ENCODE measurements around the gene PLEKHG7.

- no peak for TF ChIP-seq CTCF (conservative IDR thresholded peaks at IDR 0.05; ENCODE audit: low read depth in 2 of 2)
- TF ChIP-seq EZH2 (IDR thresholded peaks at IDR 0.05; ENCODE audit: low read depth, unreplicated experiment), result no peak
- TF ChIP-seq JUNB (IDR thresholded peaks at IDR 0.05; ENCODE audit: unreplicated experiment), result no peak
Observed at GRCh38 chr12:92802906-92803305, 100.1 kb downstream of the PLEKHG7 start.
